ENCODE results near the gene ADAMTSL1.

The ADAMTSL1 gene

DNA sequence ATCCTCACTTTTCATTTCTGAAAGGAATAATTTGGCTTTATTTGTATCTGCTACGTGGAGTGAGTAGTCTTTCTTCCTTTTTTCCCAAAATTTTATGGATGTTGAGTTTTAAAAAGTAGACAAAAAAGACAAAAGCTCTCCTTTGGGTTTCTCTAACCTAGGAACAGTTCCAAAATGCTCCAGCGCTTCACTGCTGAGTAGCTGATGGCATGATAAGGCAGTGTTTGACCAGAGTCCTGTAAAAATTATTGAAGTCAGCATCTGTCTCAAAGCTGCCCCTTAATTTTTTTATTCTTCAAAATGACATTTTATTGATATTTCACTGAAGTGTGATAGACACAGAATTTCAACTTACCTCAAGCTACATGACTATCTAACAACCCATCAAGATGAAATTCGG lies 219.0 kb downstream of the ADAMTSL1 start:
- no peaks in the 10 kb centered on the region for H3K4me1 Mint-ChIP-seq

GRCh38 chr9:18694959-18695668 lies 221.2 kb downstream of the ADAMTSL1 start:
- H3K9me3 Mint-ChIP-seq = peaks cover 12% of the 10 kb centered on the region
- H3K4me1 Mint-ChIP-seq = no peaks in the 10 kb centered on the region
- H3K36me3 Mint-ChIP-seq = peaks cover 2% of the 10 kb centered on the region
- H3K4me3 Mint-ChIP-seq = no peak overlapping the region
- H3K27ac Mint-ChIP-seq = no peak overlapping the region
- H3K27me3 Mint-ChIP-seq = peaks cover 3% of the 10 kb centered on the region

More for the DNA sequence above, 219.0 kb downstream of the ADAMTSL1 start:
- peaks cover 2% of the 10 kb centered on the region for H3K36me3 Mint-ChIP-seq
- no peak overlapping the region for H3K4me3 Mint-ChIP-seq
- H3K9me3 Mint-ChIP-seq = peaks cover 12% of the 10 kb centered on the region
- no peak overlapping the region for H3K27ac Mint-ChIP-seq
- peaks cover 3% of the 10 kb centered on the region for H3K27me3 Mint-ChIP-seq

DNA sequence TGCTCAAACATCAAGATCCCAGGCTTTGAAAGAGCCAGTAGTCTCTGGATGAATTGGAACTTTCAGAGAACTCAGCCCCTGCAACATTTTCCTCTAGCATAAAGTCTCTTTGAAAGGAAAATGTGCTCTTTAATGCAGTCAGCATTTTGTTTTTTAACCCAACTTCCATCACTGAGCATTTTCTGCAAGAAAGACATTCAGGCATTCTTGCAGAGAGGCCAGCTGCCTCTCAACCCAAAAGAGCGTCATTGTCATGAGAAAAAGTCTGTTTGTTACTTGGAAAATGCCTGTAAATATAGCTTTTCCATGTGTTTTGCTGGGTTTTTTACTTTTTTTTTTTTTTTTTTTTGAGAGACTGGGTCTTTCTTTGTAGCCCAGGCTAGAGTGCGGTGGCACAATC lies 225.0 kb downstream of the ADAMTSL1 start:
- Mint-ChIP-seq H3K36me3 (peaks cover 2% of the 10 kb centered on the region), H3K4me3 (no peak overlapping the region), H3K9me3 (peaks cover 16% of the 10 kb centered on the region), H3K4me1 (no peaks in the 10 kb centered on the region), H3K27ac (no peak overlapping the region), H3K27me3 (peaks cover 1% of the 10 kb centered on the region)

DNA sequence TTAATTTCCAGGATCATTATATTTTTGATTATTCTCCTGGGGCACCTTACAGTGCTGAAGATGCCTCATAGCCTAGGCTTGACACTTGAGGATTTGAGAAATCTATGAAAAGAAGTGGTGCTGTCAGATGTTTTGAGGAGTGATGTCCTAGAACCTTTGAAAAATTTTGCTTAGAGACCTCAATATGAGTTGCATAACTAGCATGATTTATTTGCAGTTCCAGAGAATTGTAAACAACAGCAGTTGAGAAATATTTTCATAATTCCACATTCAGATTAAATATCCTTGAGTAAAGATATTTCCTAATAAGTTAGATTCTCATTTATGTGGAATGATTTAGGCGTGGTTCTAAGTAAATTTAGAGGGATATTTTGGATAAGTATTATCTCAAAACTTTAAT lies 225.8 kb downstream of the ADAMTSL1 start:
- H3K4me1 Mint-ChIP-seq = no peaks in the 10 kb centered on the region
- H3K36me3 Mint-ChIP-seq = peaks cover 2% of the 10 kb centered on the region
- H3K4me3 Mint-ChIP-seq = no peak overlapping the region
- H3K9me3 Mint-ChIP-seq = peaks cover 16% of the 10 kb centered on the region
- peaks cover 1% of the 10 kb centered on the region for H3K27me3 Mint-ChIP-seq
- H3K27ac Mint-ChIP-seq = no peak overlapping the region

GRCh38 chr9:18700714-18701113 lies 226.8 kb downstream of the ADAMTSL1 start:
- peaks cover 11% of the 10 kb centered on the region for H3K9me3 Mint-ChIP-seq
- no peak overlapping the region for H3K4me3 Mint-ChIP-seq
- no peaks in the 10 kb centered on the region for H3K27me3 Mint-ChIP-seq
- H3K4me1 Mint-ChIP-seq = no peaks in the 10 kb centered on the region
- peaks cover 2% of the 10 kb centered on the region for H3K36me3 Mint-ChIP-seq
- H3K27ac Mint-ChIP-seq = no peak overlapping the region

DNA sequence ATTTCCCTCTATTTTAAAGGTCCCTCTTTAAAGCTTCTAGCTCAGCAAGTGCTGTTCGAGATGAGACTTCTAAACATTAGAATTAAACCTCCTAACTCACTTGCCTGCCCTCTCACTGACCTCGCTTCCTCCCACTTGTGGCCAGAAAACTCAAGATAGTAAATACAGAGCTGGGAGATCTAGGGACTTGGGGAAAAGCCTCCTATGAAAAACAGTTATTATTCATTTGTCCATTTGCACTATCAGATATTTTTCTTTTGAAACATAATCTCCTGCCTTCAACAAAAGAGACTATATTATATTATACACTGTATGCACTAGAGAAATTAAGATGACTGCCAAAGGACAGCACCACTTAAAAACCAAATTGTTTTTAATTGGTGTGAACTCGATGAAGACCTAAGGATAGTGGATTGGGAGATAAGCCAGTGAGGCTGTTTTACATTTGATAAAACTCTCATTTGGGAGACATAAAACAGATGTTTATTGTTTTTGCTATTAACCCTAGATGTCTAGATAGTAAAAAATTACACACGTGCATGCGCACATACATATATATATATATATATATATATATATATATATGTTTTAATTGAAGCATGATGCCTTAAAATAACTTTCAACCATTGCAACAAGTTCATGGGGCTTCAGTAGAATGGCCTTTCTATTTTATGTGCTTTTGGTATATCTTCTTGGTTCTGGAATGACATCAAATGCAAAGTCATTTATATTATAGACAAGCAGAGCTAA lies 229.4 kb downstream of the ADAMTSL1 start:
- Mint-ChIP-seq H3K4me3 (no peak overlapping the region), H3K27ac (no peak overlapping the region), H3K36me3 (no peaks in the 10 kb centered on the region), H3K4me1 (no peaks in the 10 kb centered on the region), H3K9me3 (peaks cover 5% of the 10 kb centered on the region), H3K27me3 (no peaks in the 10 kb centered on the region)

DNA sequence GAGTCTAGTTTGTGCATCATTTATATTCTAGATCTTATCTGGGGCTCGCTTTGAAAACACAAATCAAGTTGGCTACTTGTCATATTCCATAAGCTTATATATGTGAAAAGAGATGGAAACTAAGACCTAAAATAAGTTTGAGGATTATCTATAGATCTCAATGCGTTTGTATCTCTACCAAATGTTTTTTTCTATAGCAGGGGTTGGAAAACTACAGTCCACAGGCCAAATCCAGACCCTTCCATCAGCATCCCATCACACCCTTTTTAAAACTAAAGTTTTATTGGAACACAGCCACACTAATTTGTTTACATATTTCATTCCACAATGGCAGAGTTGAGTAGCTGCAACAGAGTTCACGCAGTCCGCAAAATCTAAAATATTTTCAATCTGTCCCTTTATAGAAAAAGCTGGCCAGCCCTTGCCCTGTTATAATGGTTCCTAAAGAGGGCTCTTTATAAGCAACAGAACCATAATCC lies 230.0 kb downstream of the ADAMTSL1 start:
- Mint-ChIP-seq H3K27ac (no peak overlapping the region), H3K27me3 (no peaks in the 10 kb centered on the region), H3K36me3 (no peaks in the 10 kb centered on the region), H3K4me3 (no peak overlapping the region), H3K4me1 (no peaks in the 10 kb centered on the region), H3K9me3 (peaks cover 5% of the 10 kb centered on the region)

DNA sequence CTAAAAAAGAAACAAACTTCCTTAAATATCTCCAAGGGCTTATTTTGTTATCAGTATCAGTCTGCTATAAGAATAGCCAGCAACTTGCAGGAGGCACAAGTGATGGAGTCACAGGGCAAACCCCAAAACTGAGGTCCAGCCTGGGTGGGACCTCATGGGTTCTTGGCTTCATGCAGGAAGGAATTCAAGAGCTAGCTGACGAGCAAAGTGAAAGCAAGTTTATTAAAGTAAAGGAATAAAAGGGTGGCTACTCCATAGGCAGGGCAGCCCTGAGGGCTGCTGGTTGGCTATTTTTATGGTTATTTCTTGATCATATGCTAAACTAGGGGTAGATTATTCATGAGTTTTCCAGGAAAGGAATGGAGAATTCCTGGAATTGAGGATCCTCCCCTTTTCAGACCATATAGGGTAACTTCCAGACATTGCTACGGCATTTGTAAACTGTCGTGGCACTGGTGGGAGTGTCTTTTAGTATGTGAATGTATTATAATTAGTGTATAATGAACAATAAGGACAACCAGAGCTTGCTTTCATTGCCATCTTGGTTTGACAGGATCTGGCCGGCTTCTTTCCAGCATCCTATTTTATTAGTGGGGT lies 231.9 kb downstream of the ADAMTSL1 start:
- H3K36me3 Mint-ChIP-seq = no peaks in the 10 kb centered on the region
- H3K9me3 Mint-ChIP-seq = peaks cover 5% of the 10 kb centered on the region
- H3K27ac Mint-ChIP-seq = no peak overlapping the region

DNA sequence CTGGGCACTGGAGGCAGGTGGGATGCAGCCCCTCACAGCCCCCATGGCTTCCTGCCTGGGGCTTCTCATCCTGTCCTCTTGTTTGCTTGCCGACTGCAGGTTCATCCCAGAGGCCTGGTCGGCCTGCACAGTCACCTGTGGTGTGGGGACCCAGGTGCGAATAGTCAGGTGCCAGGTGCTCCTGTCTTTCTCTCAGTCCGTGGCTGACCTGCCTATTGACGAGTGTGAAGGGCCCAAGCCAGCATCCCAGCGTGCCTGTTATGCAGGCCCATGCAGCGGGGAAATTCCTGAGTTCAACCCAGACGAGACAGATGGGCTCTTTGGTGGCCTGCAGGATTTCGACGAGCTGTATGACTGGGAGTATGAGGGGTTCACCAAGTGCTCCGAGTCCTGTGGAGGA lies 232.7 kb downstream of the ADAMTSL1 start:
- H3K4me1 Mint-ChIP-seq = no peaks in the 10 kb centered on the region
- H3K4me3 Mint-ChIP-seq = no peak overlapping the region
- H3K36me3 Mint-ChIP-seq = no peaks in the 10 kb centered on the region
- H3K27ac Mint-ChIP-seq = no peak overlapping the region
- peaks cover 2% of the 10 kb centered on the region for H3K27me3 Mint-ChIP-seq
- H3K9me3 Mint-ChIP-seq = peaks cover 3% of the 10 kb centered on the region

More for the DNA sequence above, 231.9 kb downstream of the ADAMTSL1 start:
- Mint-ChIP-seq H3K27me3 (no peaks in the 10 kb centered on the region), H3K4me3 (no peak overlapping the region), H3K4me1 (no peaks in the 10 kb centered on the region)

GRCh38 chr9:18707061-18707461 lies 233.1 kb downstream of the ADAMTSL1 start:
- no peak overlapping the region for H3K27ac Mint-ChIP-seq

DNA sequence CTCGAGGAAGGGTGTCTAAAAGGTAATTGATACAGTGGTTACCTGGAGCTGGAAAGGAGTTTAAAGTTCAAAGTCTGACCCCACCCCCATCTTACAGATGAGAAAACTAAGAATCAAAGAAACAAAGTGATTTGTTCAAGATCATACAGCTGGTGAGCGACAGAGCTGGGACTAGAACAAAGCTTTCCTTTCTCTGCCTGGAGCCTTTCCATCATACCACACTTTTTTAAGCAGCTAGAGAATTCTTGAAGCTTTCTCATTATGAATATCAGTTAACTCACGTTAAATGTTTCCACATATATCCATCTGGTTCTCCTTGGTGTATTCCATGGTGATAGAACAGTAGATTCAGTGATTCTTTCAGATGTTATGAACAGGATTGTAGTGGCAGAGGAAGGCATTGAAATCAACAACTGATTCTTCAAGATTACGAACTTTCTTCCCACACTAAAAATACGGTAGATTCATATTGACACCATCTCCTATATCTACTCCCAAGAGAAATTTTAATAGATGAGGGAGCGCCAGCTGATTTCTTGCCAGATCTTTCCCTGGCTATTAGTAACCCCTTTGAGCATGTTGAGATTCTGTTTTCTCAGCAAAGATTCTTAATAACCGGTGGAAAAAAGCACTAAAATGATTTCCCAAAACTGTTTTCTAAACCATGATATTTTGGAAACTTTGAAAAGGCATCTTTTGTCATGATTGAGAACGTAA lies 233.7 kb downstream of the ADAMTSL1 start:
- Mint-ChIP-seq H3K27me3 (peaks cover 2% of the 10 kb centered on the region), H3K36me3 (no peaks in the 10 kb centered on the region), H3K4me3 (no peak overlapping the region), H3K9me3 (no peaks in the 10 kb centered on the region), H3K4me1 (no peaks in the 10 kb centered on the region), H3K27ac (no peak overlapping the region)

More at GRCh38 chr9:18707061-18707461, 233.1 kb downstream of the ADAMTSL1 start:
- Mint-ChIP-seq H3K4me3 (no peak overlapping the region), H3K36me3 (no peaks in the 10 kb centered on the region), H3K27me3 (peaks cover 2% of the 10 kb centered on the region), H3K4me1 (no peaks in the 10 kb centered on the region), H3K9me3 (no peaks in the 10 kb centered on the region)

DNA sequence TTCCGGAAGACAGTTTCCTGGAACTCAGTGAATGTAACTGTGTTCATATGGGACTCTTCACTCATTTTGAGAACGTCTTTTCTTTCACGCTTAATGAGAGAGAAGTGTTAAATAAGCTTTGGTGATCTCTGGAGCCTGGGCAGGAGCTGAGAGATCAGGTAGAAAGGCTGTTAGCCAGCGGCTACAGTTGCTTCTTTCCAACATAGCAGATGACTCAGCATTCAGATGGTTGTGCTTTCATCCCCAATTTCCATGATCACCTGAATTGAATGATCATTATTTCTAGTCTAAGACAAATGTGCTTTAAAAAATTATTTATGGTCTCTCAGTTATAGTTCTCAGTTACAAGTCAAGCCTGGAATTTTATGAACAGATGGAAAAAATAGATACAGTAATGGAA lies 234.5 kb downstream of the ADAMTSL1 start:
- Mint-ChIP-seq H3K27ac (no peak overlapping the region), H3K36me3 (no peaks in the 10 kb centered on the region), H3K4me1 (no peaks in the 10 kb centered on the region), H3K9me3 (no peaks in the 10 kb centered on the region), H3K4me3 (no peak overlapping the region), H3K27me3 (peaks cover 2% of the 10 kb centered on the region)

DNA sequence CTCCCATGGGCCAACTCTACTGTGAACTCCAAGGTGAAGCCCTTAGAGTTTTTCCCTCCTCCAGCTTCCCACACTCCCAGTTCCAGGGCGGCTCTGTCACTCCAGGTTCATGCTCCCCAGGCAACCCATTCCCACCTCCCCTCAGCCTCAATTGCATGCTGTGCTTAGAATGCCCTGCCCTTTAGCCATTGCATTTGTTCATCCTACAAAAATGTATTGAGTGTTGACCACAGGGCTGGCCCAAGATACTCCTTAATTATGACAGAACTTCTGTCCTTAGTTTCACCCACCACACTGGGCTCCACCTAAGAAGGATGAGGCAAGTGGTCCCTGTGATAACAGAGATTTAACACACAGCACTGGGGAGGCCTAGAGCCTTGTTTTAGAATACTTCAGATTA lies 236.1 kb downstream of the ADAMTSL1 start:
- H3K4me1 Mint-ChIP-seq = no peaks in the 10 kb centered on the region
- no peaks in the 10 kb centered on the region for H3K9me3 Mint-ChIP-seq
- H3K4me3 Mint-ChIP-seq = no peak overlapping the region
- no peak overlapping the region for H3K27ac Mint-ChIP-seq
- peaks cover 2% of the 10 kb centered on the region for H3K27me3 Mint-ChIP-seq
- no peaks in the 10 kb centered on the region for H3K36me3 Mint-ChIP-seq

- no peak overlapping the region for H3K27ac Mint-ChIP-seq
- H3K36me3 Mint-ChIP-seq = no peaks in the 10 kb centered on the region
- H3K9me3 Mint-ChIP-seq = no peaks in the 10 kb centered on the region
- H3K4me1 Mint-ChIP-seq = no peaks in the 10 kb centered on the region
- no peaks in the 10 kb centered on the region for H3K27me3 Mint-ChIP-seq
- no peak overlapping the region for H3K4me3 Mint-ChIP-seq
Observed at GRCh38 chr9:18717759-18718158, 243.8 kb downstream of the ADAMTSL1 start.

GRCh38 chr9:18718393-18718792 lies 244.4 kb downstream of the ADAMTSL1 start:
- Mint-ChIP-seq H3K4me3 (no peak overlapping the region), H3K27ac (no peak overlapping the region), H3K4me1 (no peaks in the 10 kb centered on the region), H3K36me3 (no peaks in the 10 kb centered on the region), H3K9me3 (no peaks in the 10 kb centered on the region), H3K27me3 (no peaks in the 10 kb centered on the region)

Measured in activated naive CD4-positive, alpha-beta T cell treated with anti-CD3 and anti-CD28 coated beads, Interleukin-2, amount 50 U/mL, for 24 hours (primary cell).